Umbilical cord (tissue), 2 donors: ENCODE results near the gene CD68. TPM values are rescaled to one million over a fixed set of nuclear protein-coding genes. Genes with fewer than 3 reads are reported as not detected.
A peak's percentile ranks its signal among the peaks of the same experiment; 100 is the strongest.
"Not testable (repeated sequence)": the region's sequence is repeated elsewhere in the genome, so short reads cannot be mapped to it uniquely, and the experiment has no call there.

Experiments
- DNase-seq: peaks from one replicate; pipeline ENCODE4 v3.0.0-alpha.2; 2015; ENCODE audit warnings: low spot score
- total RNA-seq: library from RNA; depleted of rRNA; stranded (reverse); fragments of >200 nt; gene quantifications from one replicate; pipeline ENCODE4 v1.2.3, GENCODE V29; 2014; ENCODE audit warnings: low replicate concordance; ENCODE audit not compliant: insufficient read depth

The CD68 gene
- total RNA-seq, 1 donor from 2014 or later = 8.4 TPM

DNA sequence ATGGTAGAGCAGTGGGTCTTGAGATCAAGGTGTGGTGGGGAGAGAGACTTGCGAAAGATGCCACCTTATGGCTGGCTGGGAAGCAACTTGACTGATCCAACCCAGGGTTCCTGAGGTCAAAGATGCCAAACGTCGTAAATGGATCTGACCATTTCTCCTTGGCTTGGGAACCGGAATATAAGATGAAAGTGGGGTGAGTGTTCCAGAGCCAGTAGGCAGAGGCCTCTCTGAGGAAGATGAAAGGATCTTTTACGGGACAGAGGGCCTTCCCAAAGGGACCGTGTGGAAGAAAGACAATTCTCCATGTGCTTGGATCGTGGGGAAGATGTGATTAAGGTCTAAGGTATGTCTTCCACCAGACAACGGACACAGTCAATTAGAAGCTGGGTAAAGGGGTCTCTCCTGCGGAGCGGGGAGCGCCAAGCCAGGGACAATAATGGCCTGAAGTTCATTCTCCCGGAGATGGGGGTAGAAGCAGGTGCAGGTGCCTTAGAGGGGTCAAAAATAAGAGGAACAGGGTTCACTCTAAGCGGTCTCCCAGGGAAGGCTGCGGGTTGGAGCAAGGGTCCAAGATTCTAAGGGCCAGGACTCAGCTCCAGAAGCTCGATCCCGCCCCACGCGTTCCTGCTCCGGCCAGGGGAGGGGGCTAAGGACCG lies 34.5 kb downstream of the CD68 start:
- DNase-seq = no peak

GRCh38 chr17:7614425-7615264 lies 35.2 kb downstream of the CD68 start, which contains the start of gene FXR2:
FXR2 (minus strand) TSS chr17:7614897; CDS start chr17:7614532, 365 bp downstream.
- peak; percentile 100 for DNase-seq

- no peak for DNase-seq
Observed at GRCh38 chr17:7615265-7615747, 35.9 kb downstream of the CD68 start.

GRCh38 chr17:7618608-7619007 lies 39.2 kb downstream of the CD68 start:
- DNase-seq = no peak

GRCh38 chr17:7620835-7621234 lies 41.4 kb downstream of the CD68 start:
- no peak for DNase-seq

- DNase-seq = no peak
Observed at GRCh38 chr17:7623661-7624060, 44.2 kb downstream of the CD68 start.

DNA sequence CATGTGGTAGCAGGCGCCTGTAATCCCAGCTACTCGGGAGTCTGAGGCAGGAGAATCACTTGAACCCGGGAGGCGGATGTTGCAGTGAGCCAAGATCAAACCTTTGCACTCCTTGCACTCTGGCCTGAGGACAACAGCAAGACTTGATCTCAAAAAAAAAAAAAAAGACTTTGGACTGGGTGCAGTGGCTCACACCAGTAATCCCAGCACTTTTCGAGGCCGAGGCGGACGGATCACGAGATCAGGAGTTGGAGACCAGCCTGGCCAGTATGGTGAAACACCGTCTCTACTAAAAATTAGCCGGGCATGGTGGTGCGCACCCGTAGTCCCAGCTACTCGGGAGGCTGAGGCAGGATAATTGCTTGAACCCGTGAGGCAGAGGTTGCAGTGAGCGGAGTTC lies 46.3 kb downstream of the CD68 start:
- DNase-seq = not testable (repeated sequence)

- no peak for DNase-seq
Observed at GRCh38 chr17:7626307-7626706, 46.9 kb downstream of the CD68 start.

DNA sequence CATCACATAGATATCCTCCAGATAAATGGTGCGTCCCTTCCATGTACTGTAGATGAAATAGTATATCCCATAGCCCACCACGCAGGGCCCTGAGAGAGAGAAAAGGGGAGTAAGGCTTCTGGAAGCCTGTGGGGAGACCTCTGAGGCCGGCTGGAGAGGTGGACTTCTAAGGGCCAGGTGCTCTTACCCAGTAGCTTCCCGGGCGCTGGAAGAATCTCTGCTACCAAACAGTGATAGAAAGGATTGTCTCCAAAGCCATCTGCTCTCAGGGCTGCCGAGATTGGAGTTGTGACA lies 47.5 kb downstream of the CD68 start:
- DNase-seq = no peak

- DNase-seq = peak; percentile 98
Observed at GRCh38 chr17:7627250-7628121, 48.0 kb downstream of the CD68 start, which contains the start of gene SAT2. SAT2 (minus strand) TSS chr17:7627821; CDS start chr17:7627635, 186 bp downstream.

GRCh38 chr17:7629939-7630571 lies 50.6 kb downstream of the CD68 start, which contains the start of gene SHBG:
SHBG (plus strand) TSS chr17:7630135; CDS start chr17:7630173, 38 bp downstream.
- DNase-seq = no peak

Other genes with a start within 250 kb of the CD68 start
- gene ACAP1, start 243.1 kb upstream of the CD68 start, total RNA-seq = 5.3 TPM
- gene KCTD11, start 227.5 kb upstream of the CD68 start, total RNA-seq = 18.3 TPM
- gene TMEM95, start 224.5 kb upstream of the CD68 start, total RNA-seq = not detected
- gene TNK1, start 198.5 kb upstream of the CD68 start, total RNA-seq = 12.8 TPM
- gene PLSCR3, start 185.1 kb upstream of the CD68 start, total RNA-seq = 21.9 TPM
- gene TMEM256, start 175.5 kb upstream of the CD68 start, total RNA-seq = 89.3 TPM
- gene NLGN2, start 171.8 kb upstream of the CD68 start, total RNA-seq = 4.8 TPM
- gene SPEM1, start 159.3 kb upstream of the CD68 start, total RNA-seq = not detected
- not detected for gene SPEM2, start 154.0 kb upstream of the CD68 start, total RNA-seq
- gene SPEM3, start 150.8 kb upstream of the CD68 start, total RNA-seq = 0.96 TPM
- gene TMEM102, start 144.2 kb upstream of the CD68 start, total RNA-seq = 1.9 TPM
- 12.8 TPM for gene FGF11, start 140.1 kb upstream of the CD68 start, total RNA-seq
- 8.9 TPM for gene CHRNB1, start 134.6 kb upstream of the CD68 start, total RNA-seq
- gene ZBTB4, start 100.0 kb upstream of the CD68 start, total RNA-seq = 18.1 TPM
- 0.24 TPM for gene SLC35G6, start 98.2 kb upstream of the CD68 start, total RNA-seq
- gene POLR2A, start 95.3 kb upstream of the CD68 start, total RNA-seq = 40.7 TPM
- 14.9 TPM for gene TNFSF12, start 30.6 kb upstream of the CD68 start, total RNA-seq
- 7.7 TPM for gene TNFSF13, start 20.9 kb upstream of the CD68 start, total RNA-seq
- 56.6 TPM for gene SENP3, start 17.7 kb upstream of the CD68 start, total RNA-seq
- gene MPDU1, start 4.2 kb downstream of the CD68 start, total RNA-seq = 38.0 TPM
- gene SOX15, start 10.5 kb downstream of the CD68 start, total RNA-seq = 1.9 TPM
- gene FXR2, start 35.3 kb downstream of the CD68 start, total RNA-seq = 32.7 TPM
- 39.7 TPM for gene SAT2, start 48.2 kb downstream of the CD68 start, total RNA-seq
- 3.9 TPM for gene SHBG, start 50.5 kb downstream of the CD68 start, total RNA-seq
- 2.6 TPM for gene ATP1B2, start 71.3 kb downstream of the CD68 start, total RNA-seq
- 9.6 TPM for gene TP53, start 107.9 kb downstream of the CD68 start, total RNA-seq
- 2.4 TPM for gene WRAP53, start 108.8 kb downstream of the CD68 start, total RNA-seq
- gene EFNB3, start 125.6 kb downstream of the CD68 start, total RNA-seq = 1.9 TPM
- not detected for gene DNAH2, start 138.1 kb downstream of the CD68 start, total RNA-seq